ENCODE measurements around the gene OTUD1.

- TF ChIP-seq, protein P1, sequence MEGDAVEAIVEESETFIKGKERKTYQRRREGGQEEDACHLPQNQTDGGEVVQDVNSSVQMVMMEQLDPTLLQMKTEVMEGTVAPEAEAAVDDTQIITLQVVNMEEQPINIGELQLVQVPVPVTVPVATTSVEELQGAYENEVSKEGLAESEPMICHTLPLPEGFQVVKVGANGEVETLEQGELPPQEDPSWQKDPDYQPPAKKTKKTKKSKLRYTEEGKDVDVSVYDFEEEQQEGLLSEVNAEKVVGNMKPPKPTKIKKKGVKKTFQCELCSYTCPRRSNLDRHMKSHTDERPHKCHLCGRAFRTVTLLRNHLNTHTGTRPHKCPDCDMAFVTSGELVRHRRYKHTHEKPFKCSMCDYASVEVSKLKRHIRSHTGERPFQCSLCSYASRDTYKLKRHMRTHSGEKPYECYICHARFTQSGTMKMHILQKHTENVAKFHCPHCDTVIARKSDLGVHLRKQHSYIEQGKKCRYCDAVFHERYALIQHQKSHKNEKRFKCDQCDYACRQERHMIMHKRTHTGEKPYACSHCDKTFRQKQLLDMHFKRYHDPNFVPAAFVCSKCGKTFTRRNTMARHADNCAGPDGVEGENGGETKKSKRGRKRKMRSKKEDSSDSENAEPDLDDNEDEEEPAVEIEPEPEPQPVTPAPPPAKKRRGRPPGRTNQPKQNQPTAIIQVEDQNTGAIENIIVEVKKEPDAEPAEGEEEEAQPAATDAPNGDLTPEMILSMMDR (conservative IDR thresholded peaks at IDR 0.05; ENCODE audit: low read length): no peak
- no peak for TF ChIP-seq EZH2phosphoT487 (IDR thresholded peaks at IDR 0.05; ENCODE audit: borderline replicate concordance, low read depth, low read length)
Observed at GRCh38 chr10:23437963-23438546, 820 bp upstream of the OTUD1 start.
